Trophoblast cell (in vitro differentiated cells and primary cell): ENCODE results near the gene CLCN4.

Source experiments
- DNase-seq, 2 donors: peaks; one replicate each; pipeline ENCODE4 v3.0.0-alpha.2; 2016
- H2AFZ ChIP-seq: 2 replicates; pipeline ENCODE4 v1.6.1; 2013; ENCODE audit warnings: low read length, moderate library complexity, mild to moderate bottlenecking; ENCODE audit not compliant: insufficient read depth, poor library complexity
- H2AK5ac ChIP-seq: 2 replicates; pipeline ENCODE4 v1.6.1; 2013; ENCODE audit warnings: mild to moderate bottlenecking, low read length
- H2BK120ac ChIP-seq: 2 replicates; pipeline ENCODE4 v1.6.1; 2013; ENCODE audit warnings: low read length, mild to moderate bottlenecking, moderate library complexity; ENCODE audit not compliant: insufficient read depth, poor library complexity
- H2BK12ac ChIP-seq: 2 replicates; pipeline ENCODE4 v1.6.1; 2013; ENCODE audit warnings: mild to moderate bottlenecking, low read length, moderate library complexity
- H2BK5ac ChIP-seq: 2 replicates; pipeline ENCODE4 v1.6.1; 2013; ENCODE audit warnings: low read length, low read depth, moderate library complexity, mild to moderate bottlenecking; ENCODE audit not compliant: poor library complexity
- H3K14ac ChIP-seq: 2 replicates; pipeline ENCODE4 v1.6.1; 2013; ENCODE audit warnings: mild to moderate bottlenecking, low read length
- H3K18ac ChIP-seq: 2 replicates; pipeline ENCODE4 v1.6.1; 2013; ENCODE audit warnings: mild to moderate bottlenecking, low read length
- H3K23ac ChIP-seq: 2 replicates; pipeline ENCODE4 v1.6.1; 2013; ENCODE audit warnings: low read length
- H3K27ac ChIP-seq: 2 replicates; pipeline ENCODE4 v1.5.1; 2013; ENCODE audit warnings: low read depth, mild to moderate bottlenecking, inconsistent platforms, low read length, moderate library complexity
- H3K27me3 ChIP-seq: 2 replicates; pipeline ENCODE4 v1.6.1; 2013; ENCODE audit warnings: inconsistent platforms, mild to moderate bottlenecking, low read length, moderate library complexity; ENCODE audit not compliant: insufficient read depth
- H3K36me3 ChIP-seq, 2 experiments: 1 replicate in 1 of 2; 2 replicates in 1 of 2; pipeline ENCODE4 v1.6.1; 2013; ENCODE audit warnings: low read length in 2 of 2, mild to moderate bottlenecking in 2 of 2, moderate library complexity in 1 of 2; ENCODE audit not compliant: insufficient read depth in 2 of 2, control insufficient read depth in 1 of 2
- H3K4ac ChIP-seq: 2 replicates; pipeline ENCODE4 v1.6.1; 2013; ENCODE audit warnings: low read depth, mild to moderate bottlenecking, low read length, moderate library complexity
- H3K4me1 ChIP-seq, 2 experiments: 1 replicate in 1 of 2; 2 replicates in 1 of 2; pipeline ENCODE4 v1.6.1; 2013; ENCODE audit warnings: low read length in 2 of 2, mild to moderate bottlenecking in 2 of 2, moderate library complexity in 1 of 2; ENCODE audit not compliant: insufficient read depth in 2 of 2, control insufficient read depth in 1 of 2
- H3K4me2 ChIP-seq: 2 replicates; pipeline ENCODE4 v1.6.1; 2013; ENCODE audit warnings: inconsistent platforms, mild to moderate bottlenecking, low read length, moderate library complexity
- H3K4me3 ChIP-seq: 2 replicates; pipeline ENCODE4 v1.5.1; 2013; ENCODE audit warnings: mild to moderate bottlenecking, low read depth, low read length, inconsistent platforms
- H3K79me1 ChIP-seq: one replicate; pipeline ENCODE4 v1.6.1; 2013; ENCODE audit warnings: low read length
- H3K79me2 ChIP-seq: 2 replicates; pipeline ENCODE4 v1.6.1; 2013; ENCODE audit warnings: low read length, mild to moderate bottlenecking; ENCODE audit not compliant: control insufficient read depth, insufficient read depth, poor library complexity
- H3K9ac ChIP-seq: 2 replicates; pipeline ENCODE4 v1.6.1; 2013; ENCODE audit warnings: mild to moderate bottlenecking, low read length
- H3K9me3 ChIP-seq: 2 replicates; pipeline ENCODE4 v1.6.1; 2013; ENCODE audit warnings: low read depth, mild to moderate bottlenecking, control low read depth, inconsistent platforms, low read length; ENCODE audit not compliant: insufficient read depth
- H4K12ac ChIP-seq: 2 replicates; pipeline ENCODE4 v1.6.1; 2013; ENCODE audit warnings: low read depth, mild to moderate bottlenecking, low read length, moderate library complexity
- H4K8ac ChIP-seq: 2 replicates; pipeline ENCODE4 v1.6.1; 2013; ENCODE audit warnings: low read depth, mild to moderate bottlenecking, low read length, moderate library complexity
- H4K91ac ChIP-seq: one replicate; pipeline ENCODE4 v1.6.1; 2013; ENCODE audit warnings: low read depth, mild to moderate bottlenecking, low read length, moderate library complexity
- WGBS: extraction: QIAGEN DNeasy Blood & Tissue Kit; methylation state at CpG from one replicate; pipeline ENCODE4 v1.1.7; 2013; ENCODE audit warnings: missing lambda C conversion rate; ENCODE audit not compliant: insufficient read length, insufficient coverage; ENCODE audit errors: extremely low coverage; 5-methylcytosine and 5-hydroxymethylcytosine counted together

CLCN4 gene

GRCh38 chrX:10237241-10237640 lies 80.5 kb downstream of the CLCN4 start:
- Histone ChIP-seq H2BK120ac (no peak overlapping the region), H2AFZ (no peak overlapping the region), H3K79me1 (no peaks in the 10 kb centered on the region), H3K27me3 (no peaks in the 10 kb centered on the region), H3K27ac (no peak overlapping the region), H2BK12ac (no peak overlapping the region), H3K9me3 (no peaks in the 10 kb centered on the region), H4K12ac (no peak overlapping the region), H3K4me2 (no peak overlapping the region), H3K9ac (no peak overlapping the region), H3K4me3 (no peak overlapping the region), H3K79me2 (no peaks in the 10 kb centered on the region), H4K8ac (no peak overlapping the region), H3K18ac (no peak overlapping the region), H3K23ac (no peak overlapping the region), H4K91ac (no peak overlapping the region), H3K36me3 (no peaks in the 10 kb centered on the region), H3K4ac (no peak overlapping the region), H2BK5ac (no peak overlapping the region), H3K4me1 (no peaks in the 10 kb centered on the region), H2AK5ac (no peak overlapping the region), H3K14ac (no peak overlapping the region)
- no CpG with 5 or more reads among the region's 7 CpGs for WGBS
- DNase-seq: no peak

GRCh38 chrX:10239611-10240064 lies 82.9 kb downstream of the CLCN4 start:
- no peak overlapping the region for H2BK12ac ChIP-seq
- H3K18ac ChIP-seq: no peak overlapping the region

GRCh38 chrX:10240918-10241317 lies 84.1 kb downstream of the CLCN4 start:
- no peaks in the 10 kb centered on the region for H3K9me3 ChIP-seq
- H3K4me2 ChIP-seq: no peak overlapping the region
- no peak overlapping the region for H3K14ac ChIP-seq
- no peak overlapping the region for H3K9ac ChIP-seq
- no peak overlapping the region for H2BK120ac ChIP-seq
- no peaks in the 10 kb centered on the region for H3K27me3 ChIP-seq
- H3K18ac ChIP-seq: no peak overlapping the region
- H4K12ac ChIP-seq: no peak overlapping the region
- H3K4me3 ChIP-seq: no peak overlapping the region
- no peak overlapping the region for H2AK5ac ChIP-seq
- H3K23ac ChIP-seq: no peak overlapping the region
- no peak overlapping the region for H3K4ac ChIP-seq
- H3K27ac ChIP-seq: no peak overlapping the region
- no peaks in the 10 kb centered on the region for H3K79me1 ChIP-seq
- no peak overlapping the region for H2BK5ac ChIP-seq
- DNase-seq: no peak
- no peaks in the 10 kb centered on the region for H3K79me2 ChIP-seq
- no CpG with 5 or more reads among the region's 4 CpGs for WGBS
- no peaks in the 10 kb centered on the region for H3K36me3 ChIP-seq
- H2AFZ ChIP-seq: no peak overlapping the region
- no peak overlapping the region for H4K91ac ChIP-seq
- H3K4me1 ChIP-seq: no peaks in the 10 kb centered on the region
- H2BK12ac ChIP-seq: no peak overlapping the region
- no peak overlapping the region for H4K8ac ChIP-seq

More at GRCh38 chrX:10239611-10240064, 82.9 kb downstream of the CLCN4 start:
- Histone ChIP-seq H4K12ac (no peak overlapping the region), H2AFZ (no peak overlapping the region), H3K9ac (no peak overlapping the region), H4K8ac (no peak overlapping the region), H3K79me1 (no peaks in the 10 kb centered on the region), H3K4me2 (no peak overlapping the region), H3K27me3 (no peaks in the 10 kb centered on the region), H2BK5ac (no peak overlapping the region), H2BK120ac (no peak overlapping the region), H2AK5ac (no peak overlapping the region), H4K91ac (no peak overlapping the region), H3K4ac (no peak overlapping the region), H3K14ac (no peak overlapping the region), H3K4me3 (no peak overlapping the region), H3K9me3 (no peaks in the 10 kb centered on the region), H3K23ac (no peak overlapping the region), H3K36me3 (no peaks in the 10 kb centered on the region), H3K4me1 (no peaks in the 10 kb centered on the region), H3K27ac (no peak overlapping the region), H3K79me2 (no peaks in the 10 kb centered on the region)
- DNase-seq: no peak
- WGBS: no CpG with 5 or more reads among the region's 11 CpGs

GRCh38 chrX:10242026-10242425 lies 85.3 kb downstream of the CLCN4 start:
- no peak overlapping the region for H4K8ac ChIP-seq
- H3K4ac ChIP-seq: no peak overlapping the region
- no peak overlapping the region for H3K4me2 ChIP-seq
- H3K9ac ChIP-seq: no peak overlapping the region
- H2AFZ ChIP-seq: no peak overlapping the region
- no peak overlapping the region for H2BK12ac ChIP-seq
- H4K91ac ChIP-seq: no peak overlapping the region
- H2BK5ac ChIP-seq: no peak overlapping the region
- no peak overlapping the region for H4K12ac ChIP-seq
- no peaks in the 10 kb centered on the region for H3K36me3 ChIP-seq
- H3K4me1 ChIP-seq: no peaks in the 10 kb centered on the region
- H2BK120ac ChIP-seq: no peak overlapping the region
- H2AK5ac ChIP-seq: no peak overlapping the region
- no peaks in the 10 kb centered on the region for H3K9me3 ChIP-seq
- H3K27ac ChIP-seq: no peak overlapping the region
- H3K79me2 ChIP-seq: no peaks in the 10 kb centered on the region
- no peaks in the 10 kb centered on the region for H3K79me1 ChIP-seq
- H3K14ac ChIP-seq: no peak overlapping the region
- WGBS: no CpG with 5 or more reads among the region's 5 CpGs
- H3K27me3 ChIP-seq: no peaks in the 10 kb centered on the region
- no peak overlapping the region for H3K4me3 ChIP-seq
- DNase-seq: no peak
- H3K23ac ChIP-seq: no peak overlapping the region
- H3K18ac ChIP-seq: no peak overlapping the region
